ENCODE results near the gene YKT6.
A peak's percentile ranks its signal among the peaks of the same experiment; 100 is the strongest.
"Not testable (repeated sequence)": the region's sequence is repeated elsewhere in the genome, so short reads cannot be mapped to it uniquely, and the experiment has no call there.

Gene YKT6

GRCh38 chr7:44200699-44201461 is at the start of gene YKT6:
Gene YKT6 (plus strand): TSS chr7:44200978. CDS start chr7:44201136, 158 bp downstream.
- peak; percentile 60 for DNase-seq (ENCODE audit: low read depth, low spot score)

DNA sequence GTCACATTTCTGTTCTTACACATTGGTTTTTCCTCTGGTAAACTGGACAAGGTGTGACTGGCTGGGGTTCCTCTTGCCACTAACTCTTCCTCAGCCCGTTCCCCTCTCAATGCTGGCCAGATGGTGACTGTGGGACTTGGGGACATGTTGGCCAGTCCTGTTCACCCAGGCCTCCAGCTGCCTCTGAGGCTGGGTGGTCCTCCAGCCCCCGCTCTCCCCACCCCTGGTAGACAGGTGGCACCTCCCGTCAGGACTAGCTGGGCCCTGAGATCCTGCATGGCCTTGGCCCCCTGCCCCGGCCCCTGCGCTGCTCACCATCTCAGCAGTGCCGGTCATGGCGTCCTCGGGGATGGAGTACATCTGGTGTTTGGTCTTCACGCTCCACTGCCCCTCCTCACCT is 48.8 kb upstream of the YKT6 start:
- DNase-seq (ENCODE audit: low read depth, low spot score), result no peak

GRCh38 chr7:44152971-44153947 is 47.5 kb upstream of the YKT6 start:
- DNase-seq (ENCODE audit: low read depth, low spot score), result no peak

- no peak for DNase-seq (ENCODE audit: low read depth, low spot score)
Observed at GRCh38 chr7:44153948-44154335, 46.8 kb upstream of the YKT6 start.

DNA sequence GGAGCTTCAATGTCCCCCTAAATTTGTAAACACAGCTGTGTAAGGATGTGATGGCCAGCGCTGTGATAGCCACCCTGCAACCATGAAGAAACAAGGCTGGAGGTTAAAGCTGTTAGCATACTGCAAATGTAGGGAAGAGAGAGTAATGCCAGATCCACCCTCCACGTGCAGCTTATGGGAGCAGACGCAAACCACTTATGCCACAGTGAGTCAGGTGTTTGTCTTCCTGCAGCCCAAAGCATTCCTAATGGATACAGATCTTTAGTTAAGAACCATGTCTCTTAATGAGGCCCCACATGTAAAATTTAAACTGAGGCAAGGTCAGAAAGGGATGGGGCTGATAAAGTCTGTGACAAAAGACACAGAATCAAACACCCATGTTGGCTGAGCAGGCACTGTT is 46.1 kb upstream of the YKT6 start:
- no peak for DNase-seq (ENCODE audit: low read depth, low spot score)

GRCh38 chr7:44155191-44156185 is 45.3 kb upstream of the YKT6 start:
- DNase-seq (ENCODE audit: low read depth, low spot score), result no peak

- no peak for DNase-seq (ENCODE audit: low read depth, low spot score)
Observed at GRCh38 chr7:44156453-44157010, 44.2 kb upstream of the YKT6 start.

DNA sequence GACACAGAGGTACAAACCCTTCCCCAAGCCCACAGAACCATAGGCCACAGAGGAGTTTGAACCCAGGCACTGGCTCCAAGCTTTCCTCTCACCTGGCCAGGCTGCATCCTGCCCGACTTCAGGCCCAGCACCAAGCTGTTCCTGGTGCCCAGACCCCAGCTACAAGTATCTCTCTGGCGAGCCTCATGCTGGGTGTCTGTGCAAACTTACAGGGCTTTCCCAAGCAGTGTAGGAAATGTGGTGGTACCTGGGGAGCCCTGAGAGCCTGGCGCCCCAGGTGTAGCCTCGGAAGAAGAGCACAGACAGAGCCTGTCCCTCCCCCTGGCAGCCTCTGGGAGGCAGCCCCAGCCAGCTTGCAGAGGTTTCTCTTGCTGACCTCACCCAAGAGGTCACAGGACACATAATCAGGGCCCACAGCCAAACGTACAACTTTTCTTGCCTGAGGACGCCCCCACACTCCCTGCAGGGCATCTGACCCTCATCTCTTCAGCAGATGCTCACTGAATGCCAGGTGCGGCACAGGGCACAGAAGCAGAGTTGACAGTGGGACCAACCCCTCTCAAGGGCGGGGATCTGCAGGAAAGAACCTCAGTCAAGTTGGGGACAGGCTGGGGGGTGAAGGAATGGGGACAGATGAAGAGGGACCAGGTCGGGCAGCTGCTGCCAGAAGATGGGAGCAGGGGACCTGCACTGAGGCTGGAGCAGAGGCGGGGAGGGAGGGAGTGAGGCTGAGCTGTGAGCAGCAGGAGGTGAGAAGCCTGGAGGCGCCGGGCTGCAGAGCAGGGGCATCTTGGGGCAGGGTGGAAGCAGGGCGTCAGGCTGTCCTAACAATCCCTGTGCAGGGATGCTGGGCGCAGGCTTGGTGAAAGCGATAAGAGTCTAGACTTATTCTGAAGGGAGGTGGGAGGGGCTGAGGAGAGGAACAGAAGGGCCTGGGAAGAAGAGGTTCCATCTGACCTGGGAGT is 43.4 kb upstream of the YKT6 start:
- no peak for DNase-seq (ENCODE audit: low read depth, low spot score)

- no peak for DNase-seq (ENCODE audit: low read depth, low spot score)
Observed at GRCh38 chr7:44158096-44158872, 42.5 kb upstream of the YKT6 start.

DNA sequence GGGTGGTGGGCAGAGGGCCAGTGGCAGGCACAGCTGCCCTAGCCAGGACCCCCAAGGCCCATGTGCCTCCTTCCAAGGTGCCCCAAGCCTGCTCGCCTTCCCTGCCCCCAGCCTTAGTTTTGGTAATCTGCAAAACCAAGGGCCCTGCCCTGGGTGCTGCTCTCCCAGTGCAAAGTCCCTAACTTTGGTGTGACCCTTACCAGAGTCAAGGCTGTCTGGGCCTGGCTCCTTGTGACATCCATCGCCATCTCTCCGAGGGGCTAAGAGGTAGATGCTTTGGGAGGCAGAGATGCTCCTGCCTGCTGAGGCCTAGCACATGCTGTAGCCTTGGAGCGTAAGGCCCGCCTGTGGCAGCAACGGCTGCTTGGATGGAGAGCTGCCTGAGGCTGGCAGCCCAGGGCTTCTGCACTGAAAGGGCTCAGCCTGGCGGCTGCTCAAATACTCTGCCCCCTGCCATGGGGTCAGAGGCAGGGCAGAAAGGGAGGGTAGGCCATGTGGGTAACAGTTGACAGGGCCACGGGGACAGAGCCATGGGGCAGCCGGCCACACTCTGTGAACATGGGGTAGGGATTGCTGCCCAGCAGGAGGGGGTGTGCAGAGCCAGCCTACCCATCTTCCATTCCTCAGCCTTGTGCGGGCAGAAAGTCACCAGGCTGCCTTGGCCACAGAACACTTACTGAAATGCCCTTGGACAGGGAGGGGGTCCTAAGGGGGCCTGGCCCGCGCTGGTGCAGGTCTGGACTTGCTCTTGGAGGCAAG is 41.7 kb upstream of the YKT6 start:
- no peak for DNase-seq (ENCODE audit: low read depth, low spot score)

DNA sequence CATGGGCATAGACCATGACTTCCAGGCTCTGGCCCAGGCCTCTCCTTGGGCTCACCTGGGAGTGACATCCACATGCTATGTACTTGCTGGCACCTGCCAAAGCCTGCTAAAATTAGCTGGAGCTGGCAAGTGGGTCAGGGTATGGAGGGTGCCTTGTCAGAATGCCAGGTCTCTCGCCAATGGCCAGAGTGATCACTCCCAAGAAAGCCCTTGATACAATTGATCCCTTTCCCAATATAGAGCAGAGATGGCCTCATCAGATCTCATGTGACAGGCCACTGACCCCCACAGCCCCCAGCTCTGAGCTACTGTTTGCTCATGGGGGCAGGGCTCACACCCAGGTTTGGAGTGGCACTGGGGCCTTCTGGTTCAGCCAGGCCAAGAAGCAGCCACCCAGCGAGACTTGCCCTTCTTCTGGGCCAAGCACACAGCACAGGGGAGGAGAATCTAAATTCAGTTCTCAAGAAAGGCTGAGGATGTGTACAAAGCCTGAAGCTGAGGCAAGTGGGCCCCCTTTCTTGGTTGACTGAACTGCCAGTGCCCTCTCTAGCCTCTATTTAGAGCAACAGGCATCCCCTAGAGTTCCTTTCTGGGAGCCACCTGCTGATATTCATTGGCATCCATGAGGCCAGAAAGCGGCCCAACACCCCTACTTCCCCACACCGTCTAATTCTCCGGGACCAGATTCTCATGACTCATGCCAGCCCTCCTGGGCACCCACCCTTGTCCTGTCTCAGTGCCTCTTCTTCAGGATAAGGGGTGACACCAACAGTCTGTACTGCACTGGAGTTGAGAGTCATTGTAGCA is 40.8 kb upstream of the YKT6 start:
- DNase-seq (ENCODE audit: low read depth, low spot score), result no peak

GRCh38 chr7:44161371-44161770 is 39.4 kb upstream of the YKT6 start:
- no peak for DNase-seq (ENCODE audit: low read depth, low spot score)

- DNase-seq (ENCODE audit: low read depth, low spot score), result no peak
Observed at GRCh38 chr7:44162179-44162578, 38.6 kb upstream of the YKT6 start.

DNA sequence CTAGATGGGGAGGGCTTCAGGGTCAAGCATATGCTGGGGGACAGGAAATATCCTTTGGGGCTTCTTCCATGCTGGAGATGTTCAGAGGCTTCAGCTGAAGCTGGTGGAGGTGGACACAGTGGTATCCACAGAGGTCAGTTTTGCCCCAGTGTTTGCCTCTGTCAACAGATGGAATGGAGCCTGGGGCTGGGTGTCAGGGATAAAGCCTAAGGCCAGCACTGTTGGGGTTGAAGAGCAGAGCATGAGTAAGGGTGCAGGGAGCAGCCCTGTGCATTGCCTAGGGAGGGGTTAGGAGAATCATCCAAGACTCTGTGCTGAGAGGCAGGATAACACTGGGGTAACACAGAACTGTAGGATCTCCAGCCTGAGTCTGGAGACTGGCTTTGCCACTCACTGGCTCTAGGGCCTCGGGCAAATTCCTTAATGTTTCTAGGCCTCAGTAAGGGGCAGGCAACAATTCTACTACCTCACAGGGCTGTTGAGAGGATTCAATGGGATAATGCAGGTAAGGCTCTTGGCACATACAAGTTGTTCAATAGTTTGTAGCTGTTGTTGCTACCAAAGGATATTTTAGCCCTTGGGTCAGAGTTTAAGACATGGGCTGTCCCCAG is 37.9 kb upstream of the YKT6 start:
- no peak for DNase-seq (ENCODE audit: low read depth, low spot score)

GRCh38 chr7:44163591-44163990 is 37.2 kb upstream of the YKT6 start:
- no peak for DNase-seq (ENCODE audit: low read depth, low spot score)

DNA sequence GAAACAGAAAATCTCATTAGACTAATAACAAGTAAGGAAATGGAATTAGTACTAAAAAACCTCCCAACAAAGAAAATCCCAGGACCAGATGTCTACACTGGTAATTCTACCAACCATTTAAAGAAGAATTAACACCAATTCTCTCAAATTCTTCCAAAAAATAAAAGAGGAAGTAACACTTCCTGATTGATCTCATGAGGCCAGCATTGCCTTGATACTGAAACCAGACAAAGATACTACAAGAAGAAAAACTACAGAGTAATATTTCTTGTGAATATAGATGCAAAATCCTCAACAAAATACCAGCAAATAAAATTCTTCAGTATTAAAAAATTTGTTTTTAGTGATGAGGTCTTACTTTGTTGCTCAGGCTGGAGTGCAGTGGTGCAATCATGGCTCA is 32.9 kb upstream of the YKT6 start:
- no peak for DNase-seq (ENCODE audit: low read depth, low spot score)

DNA sequence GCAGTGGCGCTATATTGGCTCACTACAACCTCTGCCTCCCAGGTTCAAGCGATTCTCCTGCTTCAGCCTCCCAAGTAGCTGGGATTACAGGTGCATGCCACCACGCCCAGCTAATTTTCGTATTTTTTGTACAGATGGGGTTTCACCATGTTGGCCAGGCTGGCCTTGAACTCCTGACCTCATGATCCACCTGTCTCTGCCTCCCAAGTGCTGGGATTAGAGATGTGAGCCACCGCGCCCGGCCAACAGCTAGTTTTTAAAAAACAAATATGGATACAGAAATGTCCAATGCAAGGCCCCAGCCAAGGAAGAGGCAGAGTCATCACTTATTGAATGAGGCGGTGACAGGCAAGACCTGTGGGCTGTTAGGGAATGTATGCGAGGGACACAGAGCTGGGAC is 28.9 kb upstream of the YKT6 start:
- DNase-seq (ENCODE audit: low read depth, low spot score), result not testable (repeated sequence)

All from brain pericyte (primary cell).